ENCODE data around the gene NSG1.
"Not testable (repeated sequence)": the region's sequence is repeated elsewhere in the genome, so short reads cannot be mapped to it uniquely, and the experiment has no call there.

Gene NSG1

DNA sequence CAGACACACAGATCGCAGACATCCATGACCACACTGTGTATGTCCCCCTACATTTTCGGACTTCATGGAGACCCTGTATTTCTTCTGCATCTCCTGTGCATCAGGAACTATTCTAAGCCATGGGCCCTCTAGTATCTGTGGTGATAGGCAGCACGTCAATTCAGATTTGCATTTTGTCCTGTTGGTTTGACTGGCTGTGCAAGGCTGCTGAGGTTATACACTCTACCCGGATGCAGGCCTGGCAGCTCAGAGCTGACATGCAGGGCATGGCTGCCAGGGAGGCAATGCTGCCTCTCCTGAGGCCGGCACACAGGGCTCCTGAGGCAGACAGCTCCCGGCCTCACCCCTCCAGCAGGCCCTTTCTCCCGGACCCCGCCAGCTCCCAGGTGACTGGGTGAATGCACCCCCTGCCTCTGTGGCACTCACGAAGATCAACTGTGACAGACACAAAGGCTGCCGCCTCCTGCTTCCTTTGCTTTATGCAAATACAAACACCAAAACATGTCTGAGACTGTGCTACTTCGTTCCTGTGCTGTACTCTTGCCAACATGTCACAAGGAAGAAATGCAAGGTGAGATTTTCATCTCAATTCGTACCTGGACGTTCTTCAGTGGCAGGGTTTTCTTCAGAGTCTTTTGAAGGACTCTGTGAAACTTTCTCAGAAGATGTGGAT lies 51.0 kb downstream of the NSG1 start:
- no peak for DNase-seq

DNA sequence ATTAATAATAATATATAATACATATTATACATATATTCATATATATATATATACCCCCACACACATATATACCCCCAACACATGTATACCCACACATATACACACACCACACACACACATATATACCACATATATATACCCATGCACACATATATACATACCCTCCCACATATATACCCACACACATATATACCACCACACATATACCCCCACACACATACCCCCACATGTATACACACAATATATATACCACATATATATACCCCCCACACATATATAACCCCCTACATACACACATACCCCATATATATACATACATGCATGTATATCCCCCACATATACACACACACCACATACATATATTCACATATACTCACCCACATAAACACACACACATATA lies 52.0 kb downstream of the NSG1 start:
- DNase-seq: no peak

DNA sequence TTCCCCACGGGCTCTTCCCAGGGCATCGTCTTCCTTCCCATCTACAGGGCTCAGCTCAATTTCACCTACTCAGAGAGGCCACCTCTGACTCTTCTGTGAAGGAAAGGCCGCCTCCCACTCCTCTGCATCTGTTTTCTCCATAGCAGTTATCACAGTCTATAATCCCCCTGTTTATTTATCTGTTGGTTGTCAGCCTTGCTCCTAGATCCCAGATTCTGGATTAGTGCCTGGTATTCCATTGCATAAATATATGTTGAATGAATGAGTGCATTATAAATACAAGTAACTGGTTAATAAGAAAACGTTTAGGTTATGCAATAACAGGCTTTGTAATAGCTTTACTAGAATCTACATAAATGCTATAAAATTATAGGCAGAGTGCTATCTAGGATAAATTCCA lies 52.9 kb downstream of the NSG1 start:
- DNase-seq: no peak

DNA sequence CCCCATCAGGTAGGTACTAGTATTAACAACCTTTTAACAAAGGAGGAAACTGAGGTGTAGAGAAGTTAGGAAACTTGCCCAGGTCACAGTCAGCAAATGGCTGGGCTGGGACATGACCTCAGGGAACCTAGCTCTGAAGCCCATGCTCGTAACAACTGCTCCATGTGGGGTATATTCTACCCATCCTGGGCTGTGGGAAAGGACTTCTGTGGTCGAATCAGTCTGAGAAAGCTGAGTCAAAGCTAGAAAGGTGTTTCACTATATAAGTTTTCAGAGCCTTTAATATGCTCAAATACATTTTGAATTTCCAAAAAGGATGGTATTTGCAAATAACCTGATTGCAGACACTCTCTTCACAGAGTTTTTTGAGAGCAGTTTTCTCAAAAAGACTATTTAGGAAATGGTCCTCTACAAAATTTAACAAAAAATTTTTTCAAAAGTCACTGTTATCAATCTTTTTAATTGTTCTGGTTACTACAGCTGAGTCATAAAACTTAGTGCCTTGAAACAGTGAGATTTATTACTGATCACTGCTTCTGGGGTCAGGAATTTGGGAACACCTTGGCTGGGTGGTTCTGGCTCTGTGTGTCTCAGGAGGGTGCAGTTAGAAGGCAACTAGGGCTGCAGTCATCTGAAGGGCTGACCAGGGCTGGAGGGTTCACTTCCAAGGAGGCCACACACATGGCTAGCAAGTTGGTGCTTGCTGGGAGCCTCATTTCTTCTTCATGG lies 53.6 kb downstream of the NSG1 start:
- DNase-seq: no peak

DNA sequence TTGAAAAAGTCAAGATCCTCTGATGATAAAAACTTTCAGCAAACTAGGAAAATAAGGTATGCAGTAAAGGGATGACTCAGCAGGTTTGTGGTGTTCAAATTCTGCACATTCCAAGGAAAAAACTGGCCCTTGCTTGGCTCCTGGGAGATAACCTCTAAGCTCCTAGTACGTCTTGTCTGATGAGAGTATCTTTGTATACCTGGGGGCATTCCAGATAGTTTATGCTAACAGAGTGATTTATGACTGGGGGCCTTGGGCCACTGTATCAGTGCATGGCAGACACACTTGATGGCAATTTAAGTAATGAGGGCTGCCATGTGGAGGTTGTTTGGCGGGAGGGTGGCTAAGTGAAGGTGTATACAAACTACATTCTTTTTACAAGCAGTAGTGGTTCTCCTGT lies 56.9 kb downstream of the NSG1 start:
- DNase-seq: no peak

DNA sequence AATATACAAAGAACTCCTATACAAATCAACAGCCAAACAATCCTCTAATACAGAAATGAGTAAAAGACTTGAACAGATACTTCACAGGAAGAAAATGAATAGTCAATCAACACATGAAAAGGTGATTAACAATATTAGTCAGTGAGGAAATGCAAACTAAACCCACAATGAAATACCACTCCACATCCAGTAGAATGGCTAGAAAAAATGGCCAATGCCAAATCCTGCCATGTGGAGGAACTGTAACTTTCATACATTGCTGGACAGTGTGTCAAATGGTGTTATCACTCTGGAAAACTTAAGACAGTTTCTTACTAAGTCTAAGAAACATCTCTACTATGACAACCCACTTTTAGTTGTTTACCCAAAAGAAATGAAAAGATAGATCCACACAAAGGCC lies 59.5 kb downstream of the NSG1 start:
- no peak for DNase-seq

- DNase-seq: no peak
Measured at GRCh38 chr4:4455210-4455865, 68.4 kb downstream of the NSG1 start.

- no peak for DNase-seq
Measured at GRCh38 chr4:4456351-4456750, 69.4 kb downstream of the NSG1 start.

DNA sequence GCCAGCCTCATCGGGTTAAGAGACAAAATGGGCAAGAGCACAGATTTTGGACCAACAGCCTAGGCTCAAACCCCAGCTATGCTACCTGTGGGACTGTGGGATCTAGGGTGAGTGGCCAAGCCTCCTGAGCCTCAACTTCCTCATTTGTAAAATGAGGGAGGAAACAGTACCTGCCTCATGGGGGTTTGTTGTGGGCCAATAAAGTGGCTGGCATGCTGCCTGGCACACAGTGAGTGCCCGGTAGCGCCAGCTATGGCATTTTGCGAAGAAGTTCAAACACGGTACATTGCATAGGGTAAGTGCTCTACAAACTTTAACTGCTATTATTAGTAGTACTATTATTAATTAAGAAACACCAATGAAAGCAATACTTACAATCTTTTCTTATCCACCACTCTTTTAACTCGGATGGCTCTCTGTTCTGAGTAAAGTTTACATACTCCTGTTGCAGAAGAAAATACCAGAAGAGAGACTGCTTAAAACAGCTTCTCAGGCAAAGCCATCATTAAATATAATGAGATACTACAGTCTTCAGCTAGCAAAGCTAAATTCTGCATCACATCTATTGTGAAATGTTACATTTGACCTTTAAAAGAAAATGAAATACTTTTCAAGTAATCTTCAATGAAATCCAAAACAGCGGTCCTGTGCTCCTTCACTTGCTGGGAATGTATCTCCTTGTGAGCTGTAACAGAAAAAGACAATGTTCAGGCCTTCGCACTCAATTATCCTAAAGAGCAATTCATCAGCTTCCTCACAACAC lies 70.1 kb downstream of the NSG1 start:
- DNase-seq: no peak

DNA sequence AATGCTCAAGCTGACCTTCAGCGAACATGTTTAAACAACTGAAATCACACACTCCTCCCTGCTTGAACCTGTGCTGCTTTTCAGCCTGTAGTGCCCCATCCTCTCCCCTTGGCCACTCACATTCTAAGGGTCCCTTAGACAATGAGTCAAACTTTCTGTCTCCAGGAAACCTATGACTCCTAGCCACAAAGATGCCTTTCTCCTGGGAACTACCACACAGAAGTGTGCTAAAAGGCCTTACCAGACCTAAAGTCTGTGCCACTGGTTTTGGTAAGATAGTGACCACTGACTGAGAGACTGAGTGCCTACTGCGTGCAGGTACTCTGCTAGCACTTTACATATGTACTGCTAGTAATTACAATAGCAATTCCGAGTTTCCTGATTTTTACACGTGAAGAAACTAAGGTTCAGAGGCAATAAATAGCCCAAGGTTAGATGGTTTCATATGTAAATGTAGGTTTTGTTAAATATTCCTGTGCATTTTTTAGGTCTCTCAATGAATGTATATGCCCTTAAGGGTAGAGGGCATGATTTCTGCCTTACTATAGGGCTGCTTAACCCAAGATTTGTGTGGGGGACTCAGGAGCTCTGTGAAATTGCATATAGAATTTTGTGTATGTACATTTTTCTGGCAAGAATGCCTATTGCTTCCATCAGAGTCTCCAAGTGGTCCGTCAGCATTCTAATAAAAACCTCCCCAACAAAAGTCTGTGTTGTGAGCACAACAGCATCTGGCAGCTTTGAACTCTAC lies 71.1 kb downstream of the NSG1 start:
- no peak for DNase-seq

DNA sequence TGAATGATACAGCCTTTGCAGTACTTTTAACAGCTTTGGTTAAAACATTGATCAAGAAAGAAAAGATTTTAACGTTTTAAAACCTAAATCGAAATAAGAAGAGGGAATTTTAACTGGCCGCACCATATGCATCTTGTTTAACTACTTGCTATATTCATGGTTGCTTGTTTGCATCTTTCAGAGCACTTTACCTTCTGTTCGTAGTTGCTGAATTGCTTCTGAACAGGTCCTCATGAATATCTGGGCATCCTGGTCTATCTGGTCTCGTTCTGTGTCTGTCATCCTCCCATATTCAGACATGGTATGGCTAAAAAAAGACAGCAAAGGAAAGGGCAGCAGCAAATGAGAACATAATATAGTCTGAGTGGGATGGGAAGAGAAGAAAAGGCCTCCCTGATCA lies 72.3 kb downstream of the NSG1 start:
- no peak for DNase-seq

DNA sequence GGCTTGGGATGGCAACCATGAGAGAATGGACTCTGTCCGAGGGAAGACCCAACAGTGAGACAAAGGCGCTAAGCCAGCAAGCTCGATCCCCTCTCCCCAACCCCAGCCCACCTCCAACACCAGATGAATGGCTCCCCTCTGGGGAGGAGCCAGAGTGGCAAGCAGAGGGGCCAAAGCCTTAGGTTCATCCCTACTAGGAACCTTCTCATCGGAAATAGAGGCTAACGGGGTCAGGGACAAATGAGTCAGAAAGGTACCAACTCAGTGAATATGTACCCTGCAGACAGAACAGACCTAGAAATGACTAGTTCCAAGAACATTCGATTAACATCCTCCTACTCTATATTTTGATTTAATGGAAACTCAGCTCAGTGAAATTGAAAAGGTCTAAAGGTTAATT lies 73.9 kb downstream of the NSG1 start:
- DNase-seq: no peak

DNA sequence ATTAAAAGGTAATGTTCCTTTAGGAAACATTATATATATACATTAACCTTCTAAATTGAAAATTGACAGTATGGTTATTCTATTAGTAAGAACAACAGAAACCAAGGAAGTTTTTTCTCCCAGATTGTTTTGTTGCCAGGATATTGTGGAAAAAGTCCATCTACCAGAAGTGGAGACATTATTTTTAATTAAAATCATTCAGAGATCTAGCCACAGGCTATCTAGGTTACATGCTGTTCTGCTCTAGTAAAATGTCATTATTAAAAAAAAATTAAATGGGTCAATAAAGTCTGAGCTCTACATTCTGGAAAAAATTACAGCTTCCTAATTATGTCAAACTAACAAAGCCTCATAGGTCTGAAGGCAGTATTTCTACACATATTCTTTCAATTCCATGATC lies 74.3 kb downstream of the NSG1 start:
- no peak for DNase-seq

DNA sequence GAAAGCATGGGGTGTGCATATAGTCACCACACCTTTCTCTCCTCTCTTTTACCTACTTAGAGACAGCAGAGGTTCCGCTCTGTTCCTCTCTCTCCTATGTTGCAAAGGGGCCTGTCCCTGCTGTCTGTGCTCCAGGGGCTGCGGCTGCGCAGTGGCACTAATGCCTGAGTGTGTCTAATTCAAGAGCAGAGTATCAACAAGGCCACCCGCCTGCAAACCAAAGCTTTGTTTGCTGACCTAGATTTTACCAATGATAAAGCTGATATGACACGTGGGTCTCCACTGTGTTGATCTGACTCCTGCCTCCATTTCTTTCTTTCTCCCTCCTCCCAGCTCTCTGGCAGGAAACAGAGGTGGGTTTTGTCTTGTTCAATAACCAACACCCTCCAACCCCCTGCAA lies 74.9 kb downstream of the NSG1 start:
- no peak for DNase-seq

- DNase-seq: no peak
Measured at GRCh38 chr4:4462970-4463369, 76.1 kb downstream of the NSG1 start.

DNA sequence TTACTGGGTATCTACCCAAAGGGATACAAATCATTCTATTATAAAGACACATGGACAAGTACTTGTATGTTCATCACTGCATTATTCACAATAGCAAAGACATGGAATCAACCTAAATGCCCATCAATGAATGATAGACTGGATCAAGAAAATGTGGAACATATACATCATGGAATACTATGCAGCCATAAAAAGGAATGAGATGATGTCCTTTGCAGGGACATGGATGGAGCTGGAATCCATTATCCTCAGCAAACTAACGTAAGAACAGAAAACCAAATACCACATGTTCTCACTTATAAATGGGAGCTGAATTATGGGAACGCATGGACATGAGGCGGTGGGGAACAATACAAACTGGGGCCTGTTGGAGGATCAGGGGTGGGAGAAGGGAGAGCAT lies 78.3 kb downstream of the NSG1 start:
- DNase-seq: not testable (repeated sequence)

Measured in activated naive CD4-positive, alpha-beta T cell (primary cell).